Stimulated activated CD8-positive, alpha-beta memory T cell treated with anti-CD3 and anti-CD28 coated beads, Interleukin-2, amount 100 ng/mL, for 1 hour (primary cell): Measurements from ENCODE around the gene ATP5ME.
"Not testable (repeated sequence)": the region's sequence is repeated elsewhere in the genome, so short reads cannot be mapped to it uniquely, and the experiment has no call there.

ENCODE experiments used
- DNase-seq, 2 donors: peaks; one replicate each; pipeline ENCODE4 v3.0.0-alpha.2; 2020; ENCODE audit warnings: low read depth in 2 of 2

The ATP5ME gene

DNA sequence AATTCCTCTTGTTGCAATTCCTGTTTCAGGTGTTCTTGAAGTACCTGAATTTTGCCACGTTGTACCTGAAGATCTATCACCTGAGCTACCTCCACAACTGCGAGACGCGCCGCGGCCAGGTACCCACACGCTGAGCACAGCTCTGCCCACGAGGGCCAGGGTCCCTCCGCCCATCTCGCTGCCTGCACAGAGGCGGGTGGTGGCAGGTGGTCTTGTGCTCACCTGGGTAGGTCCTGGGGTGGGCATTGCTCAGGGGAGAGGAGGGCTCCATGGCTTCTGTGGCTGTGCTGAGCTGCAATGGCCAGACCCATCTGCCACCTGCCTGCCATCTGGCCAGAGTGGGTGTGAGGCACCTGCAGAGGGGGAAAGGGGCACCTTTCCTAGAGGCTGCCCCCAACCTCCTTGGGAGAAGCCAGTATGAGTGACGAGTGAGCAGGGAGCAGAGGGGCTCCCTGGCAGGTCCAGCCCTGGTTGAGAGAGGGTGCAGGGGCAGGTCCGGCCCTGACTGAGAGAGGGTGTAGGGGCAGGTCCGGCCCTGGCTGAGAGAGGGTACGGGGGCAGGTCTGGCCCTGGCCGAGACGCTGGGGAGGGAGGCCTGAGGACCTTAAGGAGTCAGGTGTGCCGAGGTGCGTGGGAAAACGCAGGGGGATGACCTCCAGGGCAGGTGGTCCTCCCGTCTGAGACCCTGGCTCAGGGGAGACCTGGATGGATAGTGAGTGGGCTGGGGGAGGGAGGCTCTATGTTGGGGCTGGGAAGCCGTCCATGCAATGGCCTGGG is 38.0 kb downstream of the ATP5ME start:
- DNase-seq: no peak

DNA sequence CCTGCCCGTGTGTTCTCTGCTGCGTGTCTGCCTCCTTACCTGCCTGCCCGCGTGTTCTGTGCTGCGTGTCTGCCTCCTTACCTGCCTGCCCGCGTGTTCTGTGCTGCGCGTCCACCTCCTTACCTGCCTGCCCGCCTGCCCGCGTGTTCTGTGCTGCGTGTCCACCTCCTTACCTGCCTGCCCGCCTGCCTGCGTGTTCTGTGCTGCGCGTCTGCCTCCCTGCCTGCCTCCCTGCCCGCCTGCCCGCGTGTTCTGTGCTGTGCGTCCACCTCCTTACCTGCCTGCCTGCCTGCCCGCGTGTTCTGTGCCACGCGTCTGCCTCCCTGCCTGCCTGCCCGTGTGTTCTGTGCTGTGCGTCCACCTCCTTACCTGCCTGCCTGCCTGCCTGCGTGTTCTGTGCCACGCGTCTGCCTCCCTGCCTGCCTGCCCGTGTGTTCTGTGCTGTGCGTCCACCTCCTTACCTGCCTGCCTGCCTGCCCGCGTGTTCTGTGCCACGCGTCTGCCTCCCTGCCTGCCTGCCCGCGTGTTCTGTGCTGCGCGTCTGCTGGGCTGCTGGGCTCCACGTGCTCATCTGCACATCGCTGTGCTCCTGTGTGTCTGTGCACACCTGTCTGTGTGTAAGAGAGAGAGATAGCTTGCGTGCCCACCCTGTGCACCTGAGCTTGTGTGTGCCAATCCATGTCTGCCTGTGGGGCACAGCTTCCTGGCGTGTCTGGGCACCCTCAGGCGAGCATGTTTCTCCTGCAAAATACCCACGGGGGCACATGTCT is 38.8 kb downstream of the ATP5ME start:
- not testable (repeated sequence) for DNase-seq

DNA sequence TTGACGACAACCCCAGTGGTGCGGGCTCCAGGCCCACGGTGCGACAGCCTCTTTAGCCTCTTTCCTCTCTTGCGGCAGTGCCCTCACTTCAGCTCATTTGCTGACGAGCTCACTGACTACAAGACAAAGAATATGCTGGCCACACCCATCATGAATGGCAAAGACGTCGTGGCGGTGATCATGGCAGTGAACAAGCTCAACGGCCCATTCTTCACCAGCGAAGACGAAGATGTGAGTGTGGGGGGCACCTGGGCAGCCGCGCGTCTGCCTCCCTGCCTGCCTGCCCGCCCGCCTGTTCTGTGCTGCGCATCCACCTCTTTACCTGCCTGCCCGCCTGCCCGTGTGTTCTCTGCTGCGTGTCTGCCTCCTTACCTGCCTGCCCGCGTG is 39.5 kb downstream of the ATP5ME start:
- no peak for DNase-seq

DNA sequence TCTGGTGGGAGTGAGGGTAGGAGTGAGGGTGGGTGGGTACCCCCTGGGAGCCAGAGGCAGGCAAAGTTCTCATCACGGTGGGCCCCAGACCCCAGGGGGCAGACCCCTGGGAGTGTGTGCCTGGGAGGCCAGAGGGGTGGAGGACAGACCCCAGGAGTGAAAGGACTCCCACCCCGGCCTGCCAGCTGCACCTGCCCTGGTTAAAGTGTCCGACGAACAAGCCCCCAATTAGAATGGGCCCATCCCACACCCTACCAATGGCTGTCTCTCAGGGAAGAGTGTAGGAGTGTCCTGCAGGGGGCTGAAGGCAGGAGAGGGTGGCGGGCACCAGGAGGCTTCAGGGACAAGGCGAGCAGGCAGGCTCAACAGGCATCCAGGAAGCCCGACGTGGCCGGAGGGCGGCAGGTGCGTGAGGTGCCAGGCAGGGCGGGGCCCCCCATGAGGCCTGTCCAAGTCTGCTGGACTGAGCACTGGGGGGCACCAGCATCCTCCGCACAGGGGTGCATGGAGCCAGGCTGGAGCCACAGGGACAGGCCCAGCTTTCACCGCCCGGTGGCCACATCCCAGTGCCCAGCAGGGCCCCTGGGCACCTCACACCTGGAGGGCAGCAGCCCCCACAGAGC is 40.0 kb downstream of the ATP5ME start:
- DNase-seq: no peak

DNA sequence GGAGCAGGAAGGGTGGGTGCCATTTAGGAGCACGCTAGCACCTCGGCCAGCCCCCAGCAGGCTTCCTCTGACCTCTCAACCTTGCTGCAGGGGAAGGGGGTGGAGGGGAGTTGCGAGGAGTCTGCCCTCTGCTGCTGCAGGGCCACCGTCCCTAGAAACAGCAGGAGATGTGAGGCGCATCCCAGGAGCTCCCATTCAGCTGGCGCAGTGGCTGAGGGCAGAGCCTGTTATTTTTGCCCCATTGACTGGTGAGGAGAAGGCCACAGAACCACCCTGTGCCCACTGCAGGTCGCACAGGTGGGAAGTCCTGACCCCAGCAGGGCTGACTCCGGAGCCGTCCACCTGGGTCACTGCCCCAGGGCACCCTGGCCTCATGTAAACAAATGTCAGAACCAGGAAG is 40.7 kb downstream of the ATP5ME start:
- DNase-seq: no peak

DNA sequence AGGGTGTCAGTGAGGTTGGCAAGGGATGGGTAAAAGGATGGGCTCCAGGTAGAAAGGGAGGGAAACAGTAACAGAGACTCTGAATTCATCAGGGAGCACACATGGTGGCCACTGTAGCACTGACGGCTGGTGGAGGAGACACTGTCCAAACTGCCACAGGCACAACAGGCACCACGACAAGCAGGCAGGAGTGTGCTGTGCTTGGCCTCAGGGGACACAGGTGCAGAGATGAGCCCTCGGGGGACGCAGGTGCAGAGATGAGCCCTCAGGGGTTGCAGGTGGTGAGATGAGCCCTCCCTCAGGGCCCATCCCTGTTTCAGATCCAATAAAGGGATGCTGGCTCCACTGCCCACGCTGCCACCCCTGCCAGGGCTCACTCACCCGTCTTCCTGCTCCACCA is 41.1 kb downstream of the ATP5ME start:
- DNase-seq: no peak

DNA sequence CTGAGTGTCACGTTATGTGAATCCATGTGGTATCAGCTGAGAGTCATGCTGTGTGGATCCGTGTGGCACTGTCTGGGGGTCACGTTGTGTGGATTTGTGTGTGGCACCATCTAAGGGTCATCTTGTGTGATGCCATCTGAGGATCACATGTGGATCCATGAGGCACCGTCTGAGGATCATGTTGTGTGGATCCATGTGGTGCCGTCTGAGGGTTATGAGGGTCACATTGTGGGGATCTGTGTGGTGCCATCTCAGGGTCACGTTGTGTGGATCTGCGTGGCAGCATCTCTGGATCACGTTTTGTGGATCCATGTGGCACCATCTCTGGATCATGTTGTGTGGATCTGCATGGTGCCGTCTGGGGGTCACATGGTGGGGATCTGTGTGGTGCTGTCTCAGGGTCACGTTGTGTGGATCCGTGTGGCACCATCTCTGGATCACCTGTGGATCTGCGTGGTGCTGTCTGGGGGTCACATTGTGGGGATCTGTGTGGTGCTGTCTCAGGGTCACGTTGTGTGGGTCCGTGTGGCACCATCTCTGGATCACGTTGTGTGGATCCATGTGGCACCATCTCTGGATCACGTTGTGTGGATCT is 41.8 kb downstream of the ATP5ME start:
- no peak for DNase-seq

DNA sequence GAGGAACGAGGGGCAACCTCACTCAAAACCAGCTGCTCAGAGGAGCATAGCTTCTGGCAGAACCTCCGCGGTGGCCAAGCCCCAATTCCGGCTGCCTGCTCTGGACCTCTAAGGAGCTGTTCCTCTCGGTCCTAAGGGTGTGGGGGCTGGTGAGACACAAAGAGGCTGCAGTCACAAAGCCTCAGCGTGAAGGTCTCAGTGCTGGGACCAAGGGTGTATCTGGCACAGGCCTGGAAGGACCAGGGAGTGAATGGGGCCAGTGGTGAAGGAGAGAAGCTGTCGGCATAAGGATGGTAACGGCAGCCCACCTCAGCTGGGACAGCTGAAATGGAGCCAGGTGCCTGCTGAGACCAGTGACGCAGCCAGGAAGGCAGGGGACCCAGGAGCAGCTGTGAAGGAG is 43.4 kb downstream of the ATP5ME start:
- no peak for DNase-seq

DNA sequence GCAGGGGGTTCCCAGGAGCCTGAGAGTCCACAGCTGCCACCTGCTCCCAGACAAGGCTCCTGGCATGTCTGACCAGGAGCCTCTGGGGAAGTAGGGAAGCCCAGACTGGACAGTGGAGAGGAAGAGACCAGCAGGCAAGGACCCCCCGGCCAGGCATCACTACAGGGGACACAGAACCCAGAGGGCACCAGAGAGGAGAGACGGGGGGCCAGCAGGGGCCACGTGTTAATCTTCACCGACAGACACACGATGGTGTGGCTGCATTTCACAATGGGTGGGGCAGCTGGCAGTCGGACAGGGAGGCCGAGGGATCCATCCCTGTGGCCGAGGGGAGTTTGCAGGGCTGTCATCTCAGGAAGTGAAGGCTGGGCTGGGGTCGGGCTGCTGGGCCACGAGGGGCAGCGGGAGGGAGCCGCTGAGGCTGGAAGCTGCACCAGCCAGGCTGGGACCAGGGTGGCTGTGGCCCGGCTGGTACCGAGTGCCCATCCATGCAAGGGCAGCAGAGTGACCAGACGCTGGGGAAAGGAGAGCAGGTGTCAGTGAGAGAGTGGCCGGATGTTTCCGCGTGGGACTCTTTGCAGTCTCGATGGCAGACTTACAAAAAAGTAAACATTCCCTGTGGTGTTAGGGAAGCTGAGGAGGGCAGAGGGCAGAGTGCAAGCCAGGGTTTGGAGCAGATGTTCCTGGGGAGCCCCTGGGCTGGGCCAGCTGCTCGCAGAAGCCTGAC is 44.0 kb downstream of the ATP5ME start:
- DNase-seq: no peak

DNA sequence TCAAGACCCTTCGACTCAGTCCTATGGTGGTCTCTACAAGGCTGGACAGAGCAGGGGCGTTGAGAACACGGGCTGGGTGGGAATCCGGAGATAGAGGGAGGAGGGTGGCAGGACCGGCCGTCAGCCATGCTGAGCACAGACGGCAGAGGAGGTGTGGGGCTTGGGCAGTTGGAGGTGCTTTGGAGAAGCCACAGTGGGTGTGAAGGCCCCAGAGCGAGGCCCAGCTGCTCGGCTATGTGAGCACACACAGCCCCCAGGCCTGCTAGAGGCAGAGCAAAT is 44.5 kb downstream of the ATP5ME start:
- no peak for DNase-seq

DNA sequence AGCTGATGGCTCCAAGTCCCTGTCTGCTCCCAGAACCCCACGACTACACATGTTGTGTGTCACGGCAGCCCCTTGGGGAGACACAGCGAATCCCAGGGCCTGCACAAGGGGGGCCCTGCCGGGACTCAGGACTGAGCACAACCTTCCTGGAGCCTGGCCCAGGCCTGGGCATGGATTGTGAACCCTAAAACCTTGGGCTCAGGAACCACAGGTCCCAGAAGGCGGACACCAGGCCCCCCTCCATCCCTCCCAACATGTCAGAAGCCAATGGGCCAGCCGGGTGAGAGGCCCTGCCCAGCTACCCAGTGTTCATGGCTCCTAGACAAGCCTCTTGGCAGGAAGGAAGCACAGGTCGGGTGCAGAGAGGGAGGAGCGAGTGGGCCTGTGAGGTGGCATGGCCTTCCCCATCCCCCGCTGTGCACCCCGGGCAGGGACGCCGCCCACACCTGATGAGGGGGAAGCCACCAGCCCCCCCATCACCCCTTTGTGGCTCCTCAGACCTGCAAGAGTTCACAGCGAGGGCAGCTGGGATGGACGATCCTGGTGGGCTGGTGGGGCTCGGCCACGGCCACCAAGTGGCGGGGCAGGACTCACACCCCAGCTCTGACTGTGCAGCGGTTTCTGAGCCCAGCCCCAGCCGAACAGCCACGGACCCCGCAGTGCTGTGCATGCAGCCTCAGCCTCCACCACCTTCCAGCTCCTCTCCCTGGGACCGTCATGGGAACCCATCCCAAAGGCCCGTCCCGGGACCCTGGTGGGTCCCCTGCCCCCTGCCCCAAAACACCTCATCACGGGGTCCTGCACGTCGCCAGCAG is 45.0 kb downstream of the ATP5ME start:
- no peak for DNase-seq

DNA sequence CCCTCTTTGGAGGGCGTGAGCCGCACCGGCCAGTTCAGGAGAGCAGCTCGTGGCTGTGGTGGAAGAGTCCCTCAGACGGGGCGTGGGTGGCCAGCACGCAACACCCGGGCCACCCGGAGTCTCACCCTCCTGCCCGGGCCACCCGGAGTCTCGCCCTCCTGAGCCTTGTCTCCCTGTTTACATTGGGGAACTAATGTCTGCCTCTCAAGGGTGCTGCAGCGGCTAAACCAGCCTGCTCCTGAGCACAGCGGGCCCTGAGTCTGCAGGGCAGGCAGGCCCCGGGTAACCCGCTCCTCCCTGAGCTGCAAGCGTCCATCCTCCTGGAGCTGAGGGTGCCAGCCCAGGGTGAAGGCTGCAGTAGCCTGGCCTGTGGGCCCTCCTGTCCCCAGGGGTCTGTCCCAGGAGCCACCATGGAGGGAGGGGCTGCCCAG is 45.8 kb downstream of the ATP5ME start:
- DNase-seq: no peak

DNA sequence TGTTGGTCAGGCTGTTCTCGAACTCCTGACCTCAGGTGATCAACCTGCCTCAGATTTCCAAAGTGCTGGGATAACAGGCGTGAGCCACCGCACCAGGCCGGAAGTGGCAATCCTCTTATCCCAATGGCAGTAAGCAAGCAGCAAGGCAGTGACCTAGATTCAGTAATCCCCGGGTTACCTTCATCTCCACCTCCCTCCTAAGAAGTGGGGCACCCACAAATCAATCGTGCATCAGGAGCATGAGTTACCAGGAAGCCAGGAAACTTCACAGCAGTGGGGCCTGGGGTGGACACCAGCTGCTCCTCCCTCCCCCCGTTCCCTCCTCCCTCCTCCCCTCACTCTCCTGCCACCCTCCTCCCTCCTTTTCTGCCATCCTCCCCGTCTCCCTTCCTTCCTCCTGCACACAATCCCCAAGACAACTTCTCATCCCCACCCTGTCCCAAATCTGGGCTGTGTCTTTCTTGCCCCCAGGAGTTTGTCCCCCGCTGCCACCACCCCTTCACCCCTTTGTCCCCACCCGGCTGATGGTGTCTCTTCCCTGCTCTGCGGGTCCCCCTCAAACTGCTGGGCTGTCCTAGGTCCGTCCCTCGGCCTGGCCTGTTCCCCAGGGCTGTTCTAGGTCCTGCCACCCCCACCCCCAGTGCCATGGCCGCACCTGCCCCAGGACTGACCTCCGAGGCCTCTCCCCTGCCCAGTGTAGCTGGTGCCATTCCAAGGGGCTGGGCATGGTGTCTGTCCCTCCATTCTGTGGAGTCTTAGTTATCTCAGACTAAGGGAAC is 46.5 kb downstream of the ATP5ME start:
- no peak for DNase-seq

DNA sequence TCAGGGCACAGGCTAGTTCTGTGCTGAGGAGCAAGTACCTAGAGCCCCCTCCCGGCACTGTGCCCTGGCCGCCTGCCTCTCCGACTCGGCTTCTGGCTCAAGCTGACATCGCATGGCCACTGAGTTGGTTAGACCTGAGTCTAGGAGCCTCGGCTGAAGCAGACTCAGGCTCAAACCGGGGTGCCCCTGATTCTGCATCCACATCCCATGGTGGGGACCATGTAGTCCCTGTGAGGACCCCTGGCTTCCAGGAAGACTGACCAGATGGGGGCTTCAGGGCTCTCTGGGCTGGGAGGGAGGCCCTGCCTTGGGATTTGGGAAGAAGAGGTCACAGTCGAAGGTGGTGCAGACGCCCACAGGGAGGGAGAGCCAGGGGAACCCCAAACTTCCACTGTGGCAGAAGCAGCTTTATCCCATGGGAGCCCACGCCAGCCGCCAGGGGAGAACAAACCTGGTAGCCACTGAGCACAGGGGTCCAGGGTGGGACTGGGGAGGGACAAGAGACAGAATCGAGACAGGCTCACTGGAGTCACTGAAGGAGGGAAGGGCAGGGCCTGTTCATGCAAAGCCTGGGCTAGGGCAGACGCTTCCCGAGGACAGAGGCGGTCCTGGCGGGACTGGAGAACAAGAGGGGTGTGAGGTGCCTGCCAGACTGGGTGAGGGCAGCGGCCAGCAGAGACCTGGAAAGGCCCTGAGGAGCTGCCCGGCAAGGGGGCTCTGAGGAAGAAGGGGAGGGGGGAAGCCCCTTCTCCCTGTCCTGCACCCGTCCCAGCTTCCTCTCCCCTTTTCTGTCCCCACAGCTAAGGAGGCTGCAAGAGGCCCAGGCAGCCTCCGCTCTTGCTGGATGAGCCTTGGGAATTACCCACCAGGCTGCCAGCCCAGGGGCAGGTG is 47.6 kb downstream of the ATP5ME start:
- no peak for DNase-seq

DNA sequence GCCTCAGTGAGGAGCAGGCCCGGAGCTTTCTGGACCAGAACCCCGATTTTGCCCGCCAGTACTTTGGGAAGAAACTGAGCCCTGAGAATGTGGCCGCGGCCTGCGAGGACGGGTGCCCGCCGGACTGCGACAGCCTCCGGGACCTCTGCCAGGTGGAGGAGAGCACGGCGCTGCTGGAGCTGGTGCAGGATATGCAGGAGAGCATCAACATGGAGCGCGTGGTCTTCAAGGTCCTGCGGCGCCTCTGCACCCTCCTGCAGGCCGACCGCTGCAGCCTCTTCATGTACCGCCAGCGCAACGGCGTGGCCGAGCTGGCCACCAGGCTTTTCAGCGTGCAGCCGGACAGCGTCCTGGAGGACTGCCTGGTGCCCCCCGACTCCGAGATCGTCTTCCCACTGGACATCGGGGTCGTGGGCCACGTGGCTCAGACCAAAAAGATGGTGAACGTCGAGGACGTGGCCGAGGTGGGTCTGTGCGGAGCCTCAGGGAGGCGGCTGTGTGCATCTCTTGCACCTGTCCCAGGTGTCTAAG is 48.4 kb downstream of the ATP5ME start:
- DNase-seq: no peak

DNA sequence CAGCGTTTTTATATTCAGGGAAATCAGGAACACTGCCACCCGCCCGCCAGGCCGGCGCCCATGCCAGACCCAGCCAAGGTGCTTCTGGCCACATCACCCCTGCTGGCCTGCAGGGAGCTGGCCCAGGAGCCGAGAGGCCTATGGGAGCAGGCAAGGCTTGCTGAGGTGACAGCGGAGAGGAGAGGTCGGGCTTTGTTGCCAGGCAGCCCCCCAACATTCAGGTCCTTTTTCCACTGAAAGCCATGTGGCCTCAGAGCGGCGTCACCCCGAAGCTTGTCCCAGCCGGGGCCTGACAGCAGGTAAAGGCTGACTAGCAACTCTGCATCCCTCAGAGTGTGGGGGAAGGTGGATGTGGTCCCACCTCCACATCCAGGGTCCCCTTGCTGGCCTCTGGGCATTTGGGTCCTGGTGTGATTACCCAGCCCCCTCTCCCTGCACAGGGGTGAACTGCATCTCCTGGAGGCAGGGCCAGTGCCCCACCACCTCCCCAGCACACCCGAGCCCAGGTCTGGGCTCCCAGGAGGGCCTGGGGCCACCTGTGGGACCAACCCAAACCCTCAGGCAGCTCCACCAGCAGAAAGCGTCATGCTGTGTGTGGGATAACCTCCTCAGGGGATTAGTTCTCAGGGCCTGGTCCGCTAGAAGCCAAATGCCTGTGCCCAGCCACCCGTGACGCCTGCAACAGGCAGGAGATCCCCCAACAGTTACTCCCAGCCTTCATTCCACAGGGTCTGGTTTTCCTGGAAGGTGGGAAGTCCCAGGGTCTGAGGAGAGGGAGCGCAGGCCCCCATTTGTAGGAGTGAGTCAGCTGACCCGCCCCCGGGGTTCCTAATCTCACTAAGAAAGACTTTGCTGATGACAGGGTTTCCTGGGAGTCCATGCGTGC is 49.1 kb downstream of the ATP5ME start, which contains the start of gene PDE6B:
TSS of gene PDE6B (plus strand) at position 869 of the 886 bp plus-strand sequence. CDS start 54 bp downstream, outside the sequence.
- DNase-seq: no peak

DNA sequence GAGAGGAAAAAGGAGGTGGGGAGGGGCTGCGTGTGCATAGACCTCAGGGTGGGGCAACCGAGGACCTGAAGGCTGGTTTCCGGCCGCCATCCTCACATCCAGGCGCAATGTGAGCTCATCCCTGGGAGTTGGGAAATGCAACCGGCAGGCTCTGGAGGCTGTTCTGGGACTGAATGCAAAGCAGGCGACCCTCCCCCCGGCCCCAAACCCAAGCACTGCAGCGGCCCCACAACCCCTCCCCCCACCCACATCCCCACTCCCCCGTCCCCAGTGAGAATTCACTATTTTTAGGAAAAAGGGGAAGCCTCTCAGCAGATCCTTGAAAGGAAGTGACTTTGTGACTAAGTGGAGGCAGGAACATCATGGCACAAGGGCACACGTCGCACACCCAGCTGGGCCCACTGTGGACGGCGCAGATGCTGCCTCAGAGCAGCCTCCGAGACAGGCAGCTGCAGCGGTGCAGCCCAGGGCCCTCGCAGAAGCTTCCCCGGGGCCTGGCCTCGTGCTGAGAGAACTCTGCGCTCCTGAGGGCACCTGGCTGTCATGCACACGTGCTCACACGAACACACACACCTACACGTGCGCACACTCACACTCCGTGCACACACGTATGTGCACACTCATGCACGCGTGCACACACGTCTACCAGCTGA is 50.0 kb downstream of the ATP5ME start:
- no peak for DNase-seq
